ENCODE data around the gene APOC3.

GRCh38 chr11:116837231-116838091 is 7.8 kb downstream of the APOC3 start, which contains the start of gene APOA1:
- TF ChIP-seq E2F1 (CRISPR knock-in tag; IDR thresholded peaks at IDR 0.05) (no peak), PREB (CRISPR knock-in tag; IDR thresholded peaks at IDR 0.05; ENCODE audit: borderline replicate concordance) (no peak), CTCF (IDR thresholded peaks at IDR 0.05) (no peak), MXD4 (CRISPR knock-in tag; IDR thresholded peaks at IDR 0.05; ENCODE audit: borderline replicate concordance) (no peak), STAT6 (CRISPR knock-in tag; conservative IDR thresholded peaks at IDR 0.05; ENCODE audit: low read depth) (no peak), USF2 (CRISPR knock-in tag; IDR thresholded peaks at IDR 0.05) (no peak), ATF3 (CRISPR knock-in tag; conservative IDR thresholded peaks at IDR 0.05) (no peak), HMGXB4 (CRISPR knock-in tag; IDR thresholded peaks at IDR 0.05) (no peak), SP1 (CRISPR knock-in tag; conservative IDR thresholded peaks at IDR 0.05) (no peak), ZSCAN18 (CRISPR knock-in tag; IDR thresholded peaks at IDR 0.05) (no peak)

All from WTC11 (cell line).